Colonic mucosa (tissue), 4 donors: ENCODE data around the gene ZDHHC14. TPM values are rescaled to one million over a fixed set of nuclear protein-coding genes. Genes with fewer than 3 reads are reported as not detected.

Experiments
- DNase-seq: peaks from one replicate; pipeline ENCODE4 v3.0.0-alpha.2; 2020
- H3K27ac ChIP-seq: fragments of 200-600 bp; one replicate; pipeline ENCODE4 v1.8.0; 2021
- H3K27me3 ChIP-seq: fragments of 200-600 bp; one replicate; pipeline ENCODE4 v1.8.0; 2021
- H3K36me3 ChIP-seq: fragments of 200-600 bp; one replicate; pipeline ENCODE4 v1.8.0; 2021
- H3K4me1 ChIP-seq: fragments of 200-600 bp; one replicate; pipeline ENCODE4 v1.8.0; 2021; ENCODE audit warnings: mild to moderate bottlenecking
- H3K4me3 ChIP-seq: fragments of 200-600 bp; one replicate; pipeline ENCODE4 v1.8.0; 2021
- H3K9ac ChIP-seq, 2 donors: one replicate each; pipeline ENCODE4 v1.7.0; 2013; ENCODE audit warnings: control low read depth in 2 of 2, low read depth in 2 of 2, low read length in 2 of 2
- H3K9me3 ChIP-seq: fragments of 200-600 bp; one replicate; pipeline ENCODE4 v1.8.0; 2021
- CTCF ChIP-seq: fragments of 200-600 bp; IDR thresholded peaks from one replicate; pipeline ENCODE4 v1.8.0; 2022; ENCODE audit warnings: antibody characterized with exemption, mild to moderate bottlenecking
- intact Hi-C: fragments of 100-400 bp; cut with DNase I; formaldehyde crosslinking; loops from one replicate; pipeline ENCODE4 v1.14.1; 2022
- total RNA-seq, 2 donors: library from RNA; stranded (reverse); fragmentation: NEBNext Ultra II Directional in 1 of 2; extraction: Animal tissue kit (Norgen Biotek cat#: 25700) in 1 of 2; gene quantifications; one replicate each; pipeline ENCODE4 v1.2.1, GENCODE V29; 2021
- donor health status: healthy.
- donor health status: DM: no; HTN: no; CAD: no.
- donor health status: DM: no; HTN: no; CAD: no.

Gene ZDHHC14
- total RNA-seq, 2 donors from 2014 or later, result 8.4 to 11.4 TPM

DNA sequence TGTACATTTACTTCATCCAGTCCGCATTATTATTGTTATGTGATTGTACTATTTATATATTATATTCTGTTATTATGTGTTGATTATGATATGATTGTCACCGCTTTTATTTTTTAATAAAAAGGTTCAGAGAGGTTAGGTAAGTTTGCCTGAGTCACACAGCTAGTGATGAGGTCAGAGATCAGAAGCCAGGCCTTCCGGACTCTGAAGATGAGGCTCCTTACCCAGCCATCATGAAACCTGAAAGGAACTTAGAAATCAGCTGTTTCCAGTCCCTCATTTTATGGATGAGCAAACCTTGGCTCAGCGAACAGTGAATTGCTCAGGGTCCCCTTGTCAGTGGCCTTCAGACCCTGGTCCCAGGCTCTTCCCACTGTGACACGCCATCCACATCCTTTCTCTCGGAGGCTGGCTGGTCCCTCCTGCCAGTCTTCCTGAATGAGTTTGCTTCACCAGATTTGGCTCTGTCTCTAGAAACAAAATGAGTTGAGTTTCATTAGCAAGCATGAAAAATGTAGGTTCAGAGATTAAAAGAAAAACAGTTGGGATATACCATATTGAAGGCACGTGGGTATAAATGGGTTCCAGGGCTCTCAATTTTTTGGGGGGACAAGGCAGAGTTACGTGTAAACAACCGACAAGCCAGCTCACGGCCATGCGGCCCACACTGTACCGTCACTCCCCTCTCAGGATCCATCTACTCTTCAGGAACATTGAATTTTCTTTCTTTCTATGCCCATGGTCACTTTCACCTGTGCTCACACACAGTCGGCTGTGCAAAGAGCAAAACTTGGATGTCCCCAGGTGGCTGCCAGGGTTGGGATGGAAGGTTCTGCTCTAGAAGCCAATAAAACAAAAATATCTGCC, 132.9 kb downstream of the ZDHHC14 start:
- Histone ChIP-seq H3K4me1 (no peaks in the 10 kb centered on the region), H3K4me3 (no peak overlapping the region), H3K9me3 (no peaks in the 10 kb centered on the region), H3K27me3 (no peaks in the 10 kb centered on the region), H3K9ac (no peak overlapping the region), H3K27ac (no peak overlapping the region), H3K36me3 (no peaks in the 10 kb centered on the region)
- no peak for TF ChIP-seq CTCF
- intact Hi-C loops, result no loop called here
- DNase-seq, result no peak

- Histone ChIP-seq H3K4me3 (no peak overlapping the region), H3K9ac (no peak overlapping the region), H3K36me3 (no peaks in the 10 kb centered on the region), H3K27ac (no peak overlapping the region), H3K4me1 (no peaks in the 10 kb centered on the region), H3K9me3 (no peaks in the 10 kb centered on the region), H3K27me3 (no peaks in the 10 kb centered on the region)
- intact Hi-C loops, result no loop called here
- TF ChIP-seq CTCF, result no peak
- DNase-seq, result no peak
These were observed 133.9 kb downstream of the ZDHHC14 start for GRCh38 chr6:157514659-157515496.

DNA sequence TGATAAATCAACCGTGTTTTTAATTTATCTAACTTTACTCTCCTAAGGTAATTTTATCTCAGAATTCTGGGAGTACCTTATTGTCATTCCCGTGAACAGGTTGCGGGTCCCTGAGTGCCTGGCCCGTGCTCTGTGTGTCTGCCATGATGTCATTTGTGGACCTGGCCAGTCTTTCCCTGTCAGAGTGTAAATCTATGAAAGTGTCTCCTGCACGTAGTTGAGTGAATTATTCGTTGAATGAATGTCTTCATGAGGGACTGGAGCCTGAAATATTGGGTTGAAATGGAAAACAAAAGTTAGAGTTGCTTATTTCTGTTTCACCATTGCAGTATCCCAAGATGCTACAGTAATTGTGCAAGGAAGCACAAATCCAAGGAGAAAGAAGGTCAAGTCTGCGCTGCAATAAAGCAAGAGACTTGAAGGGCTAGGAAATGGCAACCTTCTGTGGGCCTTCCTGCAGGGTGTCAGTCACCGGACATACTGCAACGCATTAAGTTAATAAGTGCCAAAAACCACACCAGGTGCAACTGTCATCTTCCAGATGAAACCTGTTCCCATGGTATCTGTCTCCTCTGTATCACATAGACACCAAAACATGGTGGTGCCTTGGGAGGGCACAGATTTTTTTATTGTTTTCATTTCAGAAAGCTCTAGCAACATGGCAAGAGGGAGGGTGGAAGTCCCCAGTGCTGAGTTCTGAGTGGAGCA, 135.5 kb downstream of the ZDHHC14 start:
- DNase-seq, result no peak
- no peak for TF ChIP-seq CTCF
- no peak overlapping the region for H3K27ac ChIP-seq
- H3K4me3 ChIP-seq, result no peak overlapping the region
- H3K36me3 ChIP-seq, result no peaks in the 10 kb centered on the region
- no peaks in the 10 kb centered on the region for H3K4me1 ChIP-seq
- H3K27me3 ChIP-seq, result no peaks in the 10 kb centered on the region
- H3K9me3 ChIP-seq, result no peaks in the 10 kb centered on the region
- intact Hi-C loops, result no loop called here
- H3K9ac ChIP-seq, result no peak overlapping the region

- no peak for DNase-seq
- Histone ChIP-seq H3K27me3 (no peaks in the 10 kb centered on the region), H3K36me3 (no peaks in the 10 kb centered on the region), H3K9me3 (no peaks in the 10 kb centered on the region), H3K27ac (no peak overlapping the region), H3K9ac (no peak overlapping the region), H3K4me1 (no peaks in the 10 kb centered on the region), H3K4me3 (no peak overlapping the region)
- intact Hi-C loops, result no loop called here
- no peak for TF ChIP-seq CTCF
These were observed 136.8 kb downstream of the ZDHHC14 start for GRCh38 chr6:157517601-157518359.
